Fibroblast of upper back skin (primary cell): Measurements from ENCODE around the gene PLA2G2D.

ENCODE experiments used
- DNase-seq: peaks from one replicate; pipeline ENCODE4 v3.0.0-alpha.2; 2013

The PLA2G2D gene

GRCh38 chr1:20119347-20119746 is at the start of gene PLA2G2D:
Gene PLA2G2D (minus strand): TSS chr1:20119536. CDS start chr1:20119498, 38 bp downstream.
- no peak for DNase-seq

- DNase-seq, result no peak
These were observed 49.5 kb upstream of the PLA2G2D start for GRCh38 chr1:20168564-20169491.

GRCh38 chr1:20167126-20167525 is 47.8 kb upstream of the PLA2G2D start:
- no peak for DNase-seq

GRCh38 chr1:20166051-20166450 is 46.7 kb upstream of the PLA2G2D start:
- DNase-seq, result no peak

- DNase-seq, result no peak
These were observed 46.2 kb upstream of the PLA2G2D start for GRCh38 chr1:20165522-20165951.

GRCh38 chr1:20164694-20165202 is 45.4 kb upstream of the PLA2G2D start:
- DNase-seq, result no peak

GRCh38 chr1:20160034-20160433 is 40.7 kb upstream of the PLA2G2D start:
- DNase-seq, result no peak

- no peak for DNase-seq
These were observed 39.2 kb upstream of the PLA2G2D start for GRCh38 chr1:20158358-20159070.

- no peak for DNase-seq
These were observed 35.0 kb upstream of the PLA2G2D start for GRCh38 chr1:20154301-20154831.

GRCh38 chr1:20153000-20153418 is 33.7 kb upstream of the PLA2G2D start:
- DNase-seq, result peak; percentile 6

- DNase-seq, result no peak
These were observed 33.2 kb upstream of the PLA2G2D start for GRCh38 chr1:20152599-20152930.

- DNase-seq, result peak; percentile 72
These were observed 32.7 kb upstream of the PLA2G2D start for GRCh38 chr1:20151906-20152598.

- no peak for DNase-seq
These were observed 31.6 kb upstream of the PLA2G2D start for GRCh38 chr1:20150969-20151368.

GRCh38 chr1:20150326-20150705 is 31.0 kb upstream of the PLA2G2D start:
- no peak for DNase-seq

- no peak for DNase-seq
These were observed 30.4 kb upstream of the PLA2G2D start for GRCh38 chr1:20149601-20150325.

- no peak for DNase-seq
These were observed 29.5 kb upstream of the PLA2G2D start for GRCh38 chr1:20148571-20149500.

- DNase-seq, result no peak
These were observed 28.7 kb upstream of the PLA2G2D start for GRCh38 chr1:20147846-20148570.

GRCh38 chr1:20143734-20144565 is 24.6 kb upstream of the PLA2G2D start:
- no peak for DNase-seq

- no peak for DNase-seq
These were observed 24.0 kb upstream of the PLA2G2D start for GRCh38 chr1:20143318-20143717.
